HG02870 (cell line): Measurements from ENCODE around the gene MYLIP.

Experiments
- ATAC-seq: cut with Tn5 transposase; IDR thresholded peaks from one replicate; pipeline ENCODE4 v1.9.1; 2021; ENCODE audit warnings: mild to moderate bottlenecking, moderate library complexity; ENCODE audit not compliant: unreplicated experiment

Gene MYLIP

GRCh38 chr6:16137451-16137801 lies 8.5 kb downstream of the MYLIP start:
- ATAC-seq = no peak

- no peak for ATAC-seq
Measured at GRCh38 chr6:16139556-16139955, 10.7 kb downstream of the MYLIP start.

- no peak for ATAC-seq
Measured at GRCh38 chr6:16140607-16141006, 11.7 kb downstream of the MYLIP start.

- no peak for ATAC-seq
Measured at GRCh38 chr6:16141514-16141913, 12.6 kb downstream of the MYLIP start.

- ATAC-seq = no peak
Measured at GRCh38 chr6:16145038-16145437, 16.2 kb downstream of the MYLIP start.

- no peak for ATAC-seq
Measured at GRCh38 chr6:16146028-16146427, 17.1 kb downstream of the MYLIP start.

- ATAC-seq = no peak
Measured at GRCh38 chr6:16146527-16146955, 17.7 kb downstream of the MYLIP start.

- ATAC-seq = no peak
Measured at GRCh38 chr6:16148498-16148897, 19.6 kb downstream of the MYLIP start.

GRCh38 chr6:16149305-16149704 lies 20.4 kb downstream of the MYLIP start:
- ATAC-seq = no peak

- no peak for ATAC-seq
Measured at GRCh38 chr6:16150098-16150497, 21.2 kb downstream of the MYLIP start.

GRCh38 chr6:16153211-16153820 lies 24.4 kb downstream of the MYLIP start:
- ATAC-seq = no peak

GRCh38 chr6:16154904-16155303 lies 26.0 kb downstream of the MYLIP start:
- ATAC-seq = no peak

GRCh38 chr6:16157492-16157891 lies 28.6 kb downstream of the MYLIP start:
- ATAC-seq = no peak

- ATAC-seq = no peak
Measured at GRCh38 chr6:16157909-16158308, 29.0 kb downstream of the MYLIP start.

- no peak for ATAC-seq
Measured at GRCh38 chr6:16158943-16159557, 30.2 kb downstream of the MYLIP start.

GRCh38 chr6:16160794-16161193 lies 31.9 kb downstream of the MYLIP start:
- ATAC-seq = no peak

- ATAC-seq = no peak
Measured at GRCh38 chr6:16162003-16162402, 33.1 kb downstream of the MYLIP start.

- no peak for ATAC-seq
Measured at GRCh38 chr6:16163066-16163465, 34.2 kb downstream of the MYLIP start.

- ATAC-seq = no peak
Measured at GRCh38 chr6:16163535-16164300, 34.8 kb downstream of the MYLIP start.

GRCh38 chr6:16165641-16166040 lies 36.8 kb downstream of the MYLIP start:
- no peak for ATAC-seq

GRCh38 chr6:16166871-16167608 lies 38.2 kb downstream of the MYLIP start:
- ATAC-seq = no peak

- no peak for ATAC-seq
Measured at GRCh38 chr6:16168121-16168520, 39.2 kb downstream of the MYLIP start.
